GM12801 (cell line): ENCODE results near the gene SUSD5.

Experiments used
- CTCF ChIP-seq: IDR thresholded peaks from one replicate; pipeline ENCODE4 v1.5.1; 2011; ENCODE audit warnings: control low read depth; ENCODE audit not compliant: insufficient read length; ENCODE audit errors: extremely low read depth

Gene SUSD5

GRCh38 chr3:33144433-33144832 lies 74.2 kb downstream of the SUSD5 start:
- no peak for TF ChIP-seq CTCF

- no peak for TF ChIP-seq CTCF
These were observed 77.6 kb downstream of the SUSD5 start for GRCh38 chr3:33141006-33141405.

GRCh38 chr3:33139996-33140395 lies 78.6 kb downstream of the SUSD5 start:
- no peak for TF ChIP-seq CTCF

- TF ChIP-seq CTCF = no peak
These were observed 80.9 kb downstream of the SUSD5 start for GRCh38 chr3:33137691-33138090.

- TF ChIP-seq CTCF = no peak
These were observed 84.5 kb downstream of the SUSD5 start for GRCh38 chr3:33134026-33134625.

GRCh38 chr3:33132019-33132360 lies 86.6 kb downstream of the SUSD5 start:
- TF ChIP-seq CTCF = no peak

GRCh38 chr3:33131331-33132018 lies 87.1 kb downstream of the SUSD5 start:
- no peak for TF ChIP-seq CTCF
